ENCODE measurements around the gene RRP1B. TPM values are rescaled to one million over a fixed set of nuclear protein-coding genes. Genes with fewer than 3 reads are reported as not detected.
A peak's percentile ranks its signal among the peaks of the same experiment; 100 is the strongest.

The RRP1B gene
- total RNA-seq, 1 donor from 2014 or later, result 70.4 TPM

DNA sequence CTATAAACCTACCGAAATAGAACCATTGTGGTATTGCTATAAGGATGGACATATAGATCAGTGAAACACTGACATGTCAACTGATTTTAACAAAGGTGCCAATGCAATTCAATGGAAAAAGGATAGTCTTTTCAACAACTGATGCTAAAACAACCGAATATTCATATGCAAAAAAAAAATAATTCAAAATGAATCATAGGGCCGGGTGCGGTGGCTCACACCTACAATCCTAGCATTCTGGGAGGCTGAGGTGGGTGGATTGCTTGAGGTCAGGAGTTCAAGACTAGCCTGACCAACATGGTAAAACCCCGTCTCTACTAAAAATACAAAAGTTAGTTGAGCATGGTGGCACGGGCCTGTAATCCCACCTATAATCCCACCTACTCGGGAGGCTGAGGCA, 23.9 kb upstream of the RRP1B start:
- no peak for DNase-seq (ENCODE audit: low read depth, low spot score)
- H3K27me3 Mint-ChIP-seq (ENCODE audit: low read depth), result no peaks in the 10 kb centered on the region
- no peaks in the 10 kb centered on the region for H3K4me1 Mint-ChIP-seq
- H3K36me3 Mint-ChIP-seq (ENCODE audit: low read depth), result peaks cover 3% of the 10 kb centered on the region
- no peak overlapping the region for H3K4me3 Mint-ChIP-seq
- no peaks in the 10 kb centered on the region for H3K9me3 Mint-ChIP-seq
- no peak overlapping the region for H3K27ac Mint-ChIP-seq (ENCODE audit: unreplicated experiment)
- TF ChIP-seq, protein P1, sequence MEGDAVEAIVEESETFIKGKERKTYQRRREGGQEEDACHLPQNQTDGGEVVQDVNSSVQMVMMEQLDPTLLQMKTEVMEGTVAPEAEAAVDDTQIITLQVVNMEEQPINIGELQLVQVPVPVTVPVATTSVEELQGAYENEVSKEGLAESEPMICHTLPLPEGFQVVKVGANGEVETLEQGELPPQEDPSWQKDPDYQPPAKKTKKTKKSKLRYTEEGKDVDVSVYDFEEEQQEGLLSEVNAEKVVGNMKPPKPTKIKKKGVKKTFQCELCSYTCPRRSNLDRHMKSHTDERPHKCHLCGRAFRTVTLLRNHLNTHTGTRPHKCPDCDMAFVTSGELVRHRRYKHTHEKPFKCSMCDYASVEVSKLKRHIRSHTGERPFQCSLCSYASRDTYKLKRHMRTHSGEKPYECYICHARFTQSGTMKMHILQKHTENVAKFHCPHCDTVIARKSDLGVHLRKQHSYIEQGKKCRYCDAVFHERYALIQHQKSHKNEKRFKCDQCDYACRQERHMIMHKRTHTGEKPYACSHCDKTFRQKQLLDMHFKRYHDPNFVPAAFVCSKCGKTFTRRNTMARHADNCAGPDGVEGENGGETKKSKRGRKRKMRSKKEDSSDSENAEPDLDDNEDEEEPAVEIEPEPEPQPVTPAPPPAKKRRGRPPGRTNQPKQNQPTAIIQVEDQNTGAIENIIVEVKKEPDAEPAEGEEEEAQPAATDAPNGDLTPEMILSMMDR (conservative IDR thresholded peaks at IDR 0.05), result no peak

DNA sequence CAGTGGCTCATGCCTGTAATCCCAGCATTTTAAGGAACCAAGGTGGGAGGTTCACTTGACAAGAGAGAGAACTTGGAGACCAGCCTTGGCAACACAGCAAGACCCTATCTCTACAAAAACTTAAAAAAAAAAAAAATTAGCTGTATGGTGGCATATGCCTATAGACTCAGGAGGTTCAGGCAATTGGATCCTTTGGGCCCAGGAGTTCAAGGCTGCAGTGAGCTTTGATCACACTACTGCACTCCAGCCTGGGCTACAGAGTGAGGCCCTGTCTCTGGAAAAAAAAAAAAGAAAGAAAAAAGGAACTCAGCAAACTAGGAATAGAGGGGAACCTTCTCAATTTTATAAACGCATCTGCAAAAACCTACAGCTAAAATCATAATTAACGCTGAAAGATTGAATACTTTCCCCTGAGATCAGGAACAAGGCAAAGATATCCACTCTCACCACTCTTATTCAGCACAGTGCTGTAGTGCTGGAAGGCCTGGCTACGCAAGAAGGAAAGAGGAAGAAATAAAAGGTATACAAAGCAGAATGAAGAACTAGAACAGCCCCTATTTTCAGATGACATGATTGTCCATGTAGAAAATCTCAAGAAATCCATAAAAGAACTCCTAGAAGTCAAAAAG, 21.7 kb upstream of the RRP1B start:
- Mint-ChIP-seq H3K36me3 (ENCODE audit: low read depth) (no peaks in the 10 kb centered on the region), H3K27me3 (ENCODE audit: low read depth) (no peaks in the 10 kb centered on the region), H3K4me1 (no peaks in the 10 kb centered on the region), H3K9me3 (no peaks in the 10 kb centered on the region), H3K4me3 (no peak overlapping the region), H3K27ac (ENCODE audit: unreplicated experiment) (peak overlapping the region; percentile 27)
- TF ChIP-seq, protein P1 (conservative IDR thresholded peaks at IDR 0.05), result no peak
- DNase-seq (ENCODE audit: low read depth, low spot score), result no peak

DNA sequence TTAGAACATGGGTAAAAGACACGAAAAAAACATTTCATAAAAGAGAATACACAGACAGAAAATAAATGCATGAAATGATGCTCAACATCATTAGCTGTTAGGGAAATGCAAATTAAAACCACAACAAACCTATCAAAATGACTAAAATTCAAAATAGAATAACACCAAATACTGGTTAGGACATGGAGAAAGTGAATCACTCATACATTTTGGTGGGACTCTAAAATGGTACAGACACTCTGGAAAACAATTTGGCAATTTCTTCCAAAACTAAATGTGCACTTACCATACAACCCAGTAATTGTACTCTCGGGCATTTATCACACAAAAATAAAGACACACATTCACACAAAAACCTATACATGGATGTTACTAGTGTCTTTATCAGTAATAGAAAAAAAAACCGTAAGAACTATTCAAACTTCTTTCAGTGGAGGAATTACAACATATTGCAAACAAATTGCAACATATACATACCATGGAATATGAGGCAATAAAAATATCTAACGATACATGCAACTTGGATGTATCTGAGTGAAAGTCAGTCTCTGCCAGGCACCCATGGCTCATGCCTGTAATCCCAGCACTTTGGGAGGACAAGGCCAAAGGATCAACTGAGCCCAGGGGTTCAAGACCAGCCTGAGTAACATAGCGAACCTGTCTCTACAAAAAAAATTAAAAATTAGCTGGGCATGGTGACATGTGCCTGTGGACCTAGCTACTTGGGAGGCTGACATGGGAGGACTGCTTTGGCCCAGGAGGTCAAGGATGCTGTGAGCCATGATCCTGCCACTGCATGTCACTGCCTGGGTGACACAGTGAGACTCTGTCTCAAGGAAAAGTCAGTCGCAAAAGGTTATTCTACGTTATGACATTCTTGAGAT, 19.6 kb upstream of the RRP1B start:
- no peak overlapping the region for H3K27ac Mint-ChIP-seq (ENCODE audit: unreplicated experiment)
- TF ChIP-seq, protein P1 (conservative IDR thresholded peaks at IDR 0.05), result no peak
- no peaks in the 10 kb centered on the region for H3K36me3 Mint-ChIP-seq (ENCODE audit: low read depth)
- no peaks in the 10 kb centered on the region for H3K4me1 Mint-ChIP-seq
- H3K4me3 Mint-ChIP-seq, result no peak overlapping the region
- H3K27me3 Mint-ChIP-seq (ENCODE audit: low read depth), result no peaks in the 10 kb centered on the region
- no peaks in the 10 kb centered on the region for H3K9me3 Mint-ChIP-seq
- DNase-seq (ENCODE audit: low read depth, low spot score), result no peak

DNA sequence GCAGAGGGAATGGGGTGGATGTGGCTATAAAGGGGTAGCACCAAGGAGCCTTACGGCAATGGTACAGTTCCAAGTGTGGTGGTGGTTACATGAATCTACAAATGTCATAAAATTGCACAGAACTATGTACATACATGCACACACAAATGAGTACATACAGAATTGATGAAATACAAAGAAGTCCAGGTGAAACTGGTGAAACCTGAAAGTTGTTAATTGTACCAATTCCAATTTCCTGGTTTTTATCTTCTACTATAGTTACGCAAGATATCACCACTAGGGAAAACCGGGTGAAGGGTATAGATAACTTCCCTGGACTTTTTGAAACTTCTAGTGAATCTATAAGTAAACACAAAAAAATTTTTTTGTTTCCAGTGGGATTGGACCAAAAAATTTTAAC, 19.0 kb upstream of the RRP1B start:
- no peak for DNase-seq (ENCODE audit: low read depth, low spot score)
- no peaks in the 10 kb centered on the region for H3K9me3 Mint-ChIP-seq

DNA sequence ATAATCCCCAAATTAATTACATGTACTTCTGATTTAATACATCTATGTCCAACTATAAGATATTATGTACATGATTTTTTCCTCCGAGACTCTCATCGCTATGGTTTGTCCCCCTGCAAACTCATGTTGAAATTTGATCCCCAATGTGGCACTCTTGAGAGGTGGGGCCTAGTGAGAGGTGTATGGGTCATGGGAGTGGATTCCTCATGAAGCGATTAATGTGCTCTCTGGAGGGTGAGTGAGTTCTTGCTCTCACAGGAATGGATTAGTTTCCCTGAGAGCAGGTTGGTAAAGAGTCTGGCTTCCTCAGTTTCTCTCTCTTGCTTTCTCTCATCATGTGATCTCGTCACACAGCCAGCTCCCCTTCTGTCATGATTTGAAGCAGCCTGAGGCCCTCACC, 16.2 kb upstream of the RRP1B start:
- Mint-ChIP-seq H3K36me3 (ENCODE audit: low read depth) (no peaks in the 10 kb centered on the region), H3K9me3 (no peaks in the 10 kb centered on the region), H3K27me3 (ENCODE audit: low read depth) (no peaks in the 10 kb centered on the region), H3K27ac (ENCODE audit: unreplicated experiment) (no peak overlapping the region), H3K4me3 (no peak overlapping the region), H3K4me1 (peaks cover 12% of the 10 kb centered on the region)
- TF ChIP-seq, protein P1 (conservative IDR thresholded peaks at IDR 0.05), result no peak
- no peak for DNase-seq (ENCODE audit: low read depth, low spot score)

More for the DNA sequence above, 19.0 kb upstream of the RRP1B start:
- H3K27ac Mint-ChIP-seq (ENCODE audit: unreplicated experiment), result no peak overlapping the region
- H3K27me3 Mint-ChIP-seq (ENCODE audit: low read depth), result no peaks in the 10 kb centered on the region
- no peak overlapping the region for H3K4me3 Mint-ChIP-seq
- TF ChIP-seq, protein P1 (conservative IDR thresholded peaks at IDR 0.05), result peak; percentile 33
- peaks cover 3% of the 10 kb centered on the region for H3K4me1 Mint-ChIP-seq
- no peaks in the 10 kb centered on the region for H3K36me3 Mint-ChIP-seq (ENCODE audit: low read depth)
